IPS DF 4.7 (cell line): Measurements from ENCODE around the gene TBC1D22A.

ENCODE experiments used
- DNase-seq: peaks from one replicate; pipeline ENCODE4 v3.0.0-alpha.2; 2013; ENCODE audit warnings: low spot score; ENCODE audit errors: extremely low read depth

TBC1D22A gene

DNA sequence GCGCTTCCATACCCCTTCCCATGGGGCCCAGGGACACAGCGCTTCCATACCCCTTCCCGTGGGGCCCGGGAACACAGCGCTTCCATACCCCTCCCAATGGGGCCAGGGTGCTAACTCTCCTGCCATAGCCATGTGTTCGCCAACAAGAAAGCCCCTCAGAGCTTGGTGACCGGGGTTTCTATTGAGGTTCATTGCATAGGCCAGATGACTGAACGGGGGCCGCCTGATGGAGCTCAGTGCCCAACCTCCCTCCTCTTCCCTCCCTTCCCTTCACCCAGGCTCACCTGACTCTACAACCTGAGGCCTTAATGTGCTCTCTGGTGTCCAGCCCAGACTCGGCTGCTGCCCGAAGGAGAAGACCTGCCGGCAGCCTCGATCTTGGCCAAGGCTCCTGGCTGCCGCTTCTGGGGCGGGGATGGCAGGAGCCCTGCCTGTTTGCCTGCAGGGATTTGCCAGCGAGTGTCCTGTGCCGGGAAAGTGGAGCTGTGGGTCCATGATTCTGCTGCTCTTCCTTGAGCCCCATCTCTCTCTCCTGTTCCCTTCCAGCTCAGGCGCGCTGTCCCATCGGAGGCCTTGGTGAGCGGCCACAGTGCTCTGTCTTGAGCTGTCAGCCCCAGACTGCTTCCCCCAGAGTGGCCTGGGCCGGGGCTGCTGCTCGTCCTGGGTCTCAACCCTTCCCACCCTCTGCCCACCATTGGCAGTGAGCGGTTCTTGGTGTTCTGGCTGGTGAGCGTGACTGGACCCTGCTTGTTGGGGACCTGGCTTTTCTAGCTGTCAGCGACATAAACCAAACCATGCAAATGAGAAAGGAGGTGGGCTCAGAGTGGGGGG is 267.0 kb downstream of the TBC1D22A start:
- no peak for DNase-seq

DNA sequence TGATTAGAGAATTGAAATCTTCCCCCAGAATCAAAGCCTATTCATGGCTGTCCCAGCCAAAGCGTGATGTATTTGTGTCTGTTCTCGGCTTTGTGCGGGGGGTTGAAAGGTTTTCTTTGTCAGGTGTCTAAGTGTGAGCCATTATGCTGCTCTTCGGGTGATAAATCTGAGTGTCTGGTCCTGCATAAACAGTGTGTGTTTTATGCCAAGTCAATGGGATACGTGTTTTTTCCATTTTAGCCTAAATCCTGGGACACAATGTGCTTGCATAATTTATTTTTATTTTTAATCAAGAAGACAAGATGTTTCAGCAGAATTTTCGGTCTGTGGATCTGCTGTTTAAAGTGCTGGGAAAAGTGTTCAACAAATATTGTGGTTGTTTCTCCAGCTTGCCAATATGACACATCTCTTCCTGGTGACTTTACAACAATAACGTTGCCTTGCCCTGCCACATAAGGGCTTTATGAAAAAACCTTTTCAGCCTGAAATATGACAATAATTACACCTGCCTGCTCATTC is 267.8 kb downstream of the TBC1D22A start:
- DNase-seq, result no peak

DNA sequence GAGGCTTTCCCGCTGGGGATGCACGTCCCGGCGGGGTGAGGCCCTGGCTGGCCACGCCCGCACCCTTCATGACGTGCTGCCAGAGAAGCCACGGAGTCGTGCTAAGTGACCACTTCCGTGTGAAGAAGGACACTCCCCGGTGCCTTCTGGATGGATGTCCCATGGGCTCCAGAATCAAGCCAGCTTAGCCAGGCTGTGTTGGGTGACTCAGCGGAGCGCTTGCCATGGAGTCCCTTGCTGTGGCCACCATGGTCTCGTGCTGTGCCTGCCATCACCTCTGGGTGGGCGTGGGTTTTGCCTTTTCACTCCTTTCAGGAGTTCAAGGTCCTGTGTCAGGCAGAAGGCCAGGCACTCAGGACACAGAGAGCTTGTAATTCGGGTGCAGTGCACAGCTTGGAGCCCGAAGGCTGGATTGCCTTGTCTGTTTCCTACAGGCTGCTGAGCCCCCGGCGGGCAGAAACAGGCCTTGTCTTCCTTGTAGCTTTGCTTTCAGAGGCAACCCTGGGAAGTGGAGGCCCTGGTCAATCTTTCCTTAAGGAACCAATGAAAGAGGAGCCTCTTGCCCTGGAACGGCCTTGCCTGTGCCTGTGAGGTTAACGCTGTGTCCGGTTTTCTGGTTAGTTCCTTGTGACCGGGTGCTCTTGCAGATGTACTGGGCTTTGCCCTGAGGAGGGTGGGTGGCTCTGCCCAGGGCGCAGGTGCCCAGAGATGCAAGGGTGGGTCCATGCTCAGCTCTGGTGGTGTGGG is 268.6 kb downstream of the TBC1D22A start:
- no peak for DNase-seq

- no peak for DNase-seq
Measured at GRCh38 chr22:47031628-47031915, 269.1 kb downstream of the TBC1D22A start.

GRCh38 chr22:47032091-47032943 is 269.9 kb downstream of the TBC1D22A start:
- DNase-seq, result no peak

DNA sequence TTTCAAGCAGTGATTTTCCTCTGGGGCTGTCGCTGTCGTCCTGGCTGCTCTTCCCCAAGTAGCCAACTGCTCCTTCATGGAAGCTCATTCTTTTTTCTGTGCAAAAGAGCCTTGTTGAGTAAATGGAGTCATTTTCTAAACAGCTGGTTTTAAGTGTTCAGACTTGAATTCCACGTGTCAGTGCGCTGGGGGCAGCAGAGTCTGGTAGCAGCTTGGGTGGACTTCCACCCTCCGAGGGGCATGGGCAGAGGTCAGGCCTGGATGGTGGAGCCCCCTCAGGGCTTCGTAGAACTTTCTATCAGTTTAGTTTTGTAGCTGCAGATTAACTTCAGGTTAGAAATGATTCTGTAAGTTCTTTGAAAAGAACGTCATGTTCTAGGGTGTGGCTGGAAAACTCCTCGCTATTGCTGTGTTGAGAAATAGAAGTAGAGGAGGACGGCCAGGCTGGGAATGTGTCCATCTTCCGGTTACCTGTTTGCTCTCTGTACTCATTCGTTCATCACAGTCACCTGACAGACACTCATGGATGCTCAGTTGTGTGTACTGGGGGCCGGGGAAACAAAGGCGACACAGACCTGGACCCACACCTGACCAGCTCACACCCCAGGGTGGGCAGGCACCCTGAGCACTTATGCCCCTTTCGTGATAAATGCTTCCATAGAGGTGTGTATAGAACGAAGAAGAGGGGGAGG is 270.7 kb downstream of the TBC1D22A start:
- no peak for DNase-seq

DNA sequence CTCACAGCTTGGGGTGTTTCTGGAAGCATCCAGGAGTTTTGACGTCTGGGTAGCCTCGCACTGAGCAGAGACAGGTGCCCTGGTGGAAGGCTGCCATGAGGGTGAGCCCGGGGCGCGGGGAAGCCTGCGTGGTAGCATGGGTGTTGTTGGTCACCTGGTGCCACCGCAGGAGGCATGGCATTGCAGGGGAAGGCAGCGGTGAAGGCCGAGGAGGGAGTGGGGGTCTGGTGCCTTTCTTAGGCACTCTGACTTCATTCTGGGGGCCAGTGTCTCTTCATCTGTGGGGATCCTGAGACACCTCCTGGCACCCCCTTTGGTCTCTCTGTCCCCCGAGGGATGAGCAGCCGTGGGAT is 271.2 kb downstream of the TBC1D22A start:
- DNase-seq, result no peak

GRCh38 chr22:47034076-47034808 is 271.8 kb downstream of the TBC1D22A start:
- no peak for DNase-seq

DNA sequence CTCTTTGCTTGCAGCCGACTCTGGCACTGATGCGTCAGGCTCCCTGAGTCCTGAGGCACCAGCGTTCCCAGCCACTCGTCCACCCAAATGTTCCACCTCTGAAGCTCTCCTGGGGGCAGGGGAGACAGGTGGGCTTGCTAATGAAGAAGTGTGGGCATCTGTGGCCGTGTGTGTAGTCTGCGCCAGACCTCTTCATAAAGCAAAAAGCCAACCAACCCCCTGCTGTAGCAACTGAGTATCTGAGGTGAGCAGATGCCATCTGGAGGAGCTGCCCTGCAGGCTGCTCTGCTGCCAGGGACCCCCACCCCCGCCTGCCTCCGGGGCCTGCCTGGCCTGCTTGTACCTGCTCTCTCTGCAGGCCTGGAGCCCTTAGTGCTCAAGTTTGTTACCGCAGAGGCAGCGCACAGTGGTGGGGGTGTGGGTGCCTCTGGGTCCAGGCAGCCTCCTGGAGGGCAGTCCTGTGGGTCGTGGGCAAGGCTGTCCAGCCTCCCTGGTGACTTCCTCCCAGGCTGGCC is 272.5 kb downstream of the TBC1D22A start:
- DNase-seq, result no peak

- DNase-seq, result no peak
Measured at GRCh38 chr22:47035425-47035881, 273.0 kb downstream of the TBC1D22A start.

- no peak for DNase-seq
Measured at GRCh38 chr22:47036352-47036751, 273.9 kb downstream of the TBC1D22A start.

- DNase-seq, result no peak
Measured at GRCh38 chr22:47036936-47037485, 274.6 kb downstream of the TBC1D22A start.

- no peak for DNase-seq
Measured at GRCh38 chr22:47038206-47038835, 275.9 kb downstream of the TBC1D22A start.

GRCh38 chr22:47039356-47039755 is 276.9 kb downstream of the TBC1D22A start:
- DNase-seq, result no peak

DNA sequence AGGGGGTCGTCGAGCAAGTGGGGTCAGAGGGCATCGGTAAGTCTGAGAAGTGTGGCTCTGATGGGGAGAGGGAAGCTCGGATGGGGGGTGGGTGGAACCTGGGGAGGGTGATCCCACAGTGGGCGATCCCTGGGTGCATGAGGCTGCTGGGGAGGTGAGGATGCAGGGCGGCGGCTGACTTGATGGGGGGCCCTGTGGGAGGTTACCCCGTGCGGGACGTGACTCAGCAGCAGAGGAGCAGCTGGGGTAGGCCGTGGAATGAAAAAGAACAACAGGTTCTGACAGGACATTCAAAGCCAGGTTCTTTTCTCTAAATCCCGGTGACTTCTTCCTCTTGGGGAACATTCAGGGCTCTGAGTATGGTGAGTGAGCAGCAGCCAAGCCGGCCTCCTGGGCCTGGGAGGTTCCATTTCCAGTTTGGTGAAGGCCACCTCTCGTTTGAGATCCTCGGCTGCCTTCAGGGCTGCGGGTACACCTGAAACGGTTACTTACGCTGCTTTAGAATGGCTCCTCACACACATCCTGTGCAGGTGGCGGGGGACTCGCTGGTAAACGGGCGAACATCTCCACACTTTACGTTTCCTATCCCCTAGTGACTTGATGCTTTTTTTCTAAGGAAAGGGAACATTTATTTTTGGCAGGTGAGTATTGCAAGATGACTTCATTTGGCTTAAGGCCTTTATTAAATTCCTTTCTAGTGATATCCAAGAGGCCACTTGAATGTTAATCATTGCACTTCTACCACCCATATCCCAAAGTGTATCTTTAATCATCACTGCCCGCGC is 278.2 kb downstream of the TBC1D22A start:
- no peak for DNase-seq

DNA sequence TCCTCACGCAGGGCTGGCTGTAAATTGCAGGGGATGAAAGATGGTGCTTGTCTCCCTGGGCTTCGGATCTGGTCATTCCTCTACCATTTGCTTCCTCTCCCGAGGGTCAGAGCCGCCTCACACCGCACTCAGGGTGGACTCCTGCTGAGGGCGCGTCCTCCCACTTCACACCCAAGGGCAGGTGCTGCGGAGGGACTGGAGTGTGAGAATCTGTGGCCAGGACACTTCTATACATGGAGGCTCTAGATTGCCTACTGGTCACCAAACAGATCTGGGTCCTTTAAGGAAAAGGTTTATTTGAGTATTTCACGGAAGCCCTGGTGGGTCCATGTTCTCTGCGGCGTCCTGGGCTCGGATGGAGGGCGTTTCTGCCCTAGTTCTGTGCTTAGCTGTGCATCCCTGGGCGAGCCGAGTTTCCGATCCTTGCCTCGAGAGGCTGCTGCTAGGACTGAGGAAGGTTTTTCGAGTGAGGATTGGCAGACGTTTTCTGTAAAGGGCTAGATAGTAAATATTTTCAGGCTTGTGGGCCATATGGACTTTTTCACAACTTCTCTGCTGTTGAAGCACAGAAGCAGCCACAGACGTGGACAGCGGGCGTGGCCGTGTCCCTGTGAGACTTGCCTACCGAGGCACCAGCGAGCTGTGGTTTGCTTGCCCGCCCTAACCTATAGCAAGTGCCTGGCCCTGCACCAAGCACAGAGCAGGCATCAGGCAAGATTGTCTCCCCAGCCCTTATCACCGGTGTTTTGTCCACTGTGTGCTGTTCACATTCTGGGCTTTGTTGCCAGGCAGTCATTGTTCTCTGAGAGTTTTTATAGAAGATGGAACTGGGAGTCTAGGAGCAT is 279.0 kb downstream of the TBC1D22A start:
- no peak for DNase-seq

DNA sequence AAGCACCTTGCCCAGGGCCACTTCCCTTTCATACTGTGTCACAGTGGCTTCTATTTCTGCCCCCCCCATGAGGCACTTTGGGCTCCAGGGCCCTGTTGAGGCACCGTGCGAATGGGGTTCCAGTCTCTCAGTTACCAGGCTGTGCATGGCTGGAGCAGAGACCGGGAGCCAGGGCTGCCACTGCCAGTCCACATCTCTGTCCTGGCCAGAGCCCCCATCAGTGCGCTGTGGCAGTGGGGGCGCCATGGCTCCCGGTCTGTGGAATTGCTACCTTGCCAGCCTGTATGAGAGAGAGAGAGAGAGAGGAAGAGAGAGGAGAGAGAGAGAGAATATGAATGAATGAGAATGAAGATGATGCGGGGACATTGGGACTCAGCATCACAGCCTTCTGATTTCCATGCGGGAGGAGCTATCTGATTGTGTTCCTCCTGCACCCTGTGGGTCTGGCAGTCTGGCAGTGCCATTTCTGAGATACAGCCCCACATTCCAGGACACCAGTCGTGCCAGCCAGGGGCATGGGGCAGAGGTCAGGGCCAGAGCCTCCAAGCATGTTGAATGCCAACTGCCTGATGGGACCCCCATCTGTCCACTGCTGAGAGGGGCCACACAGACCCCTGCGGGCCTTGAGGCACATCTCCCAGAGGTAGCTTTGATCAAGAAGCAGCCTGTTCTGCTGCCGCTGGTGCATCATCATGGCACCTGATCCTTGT is 279.8 kb downstream of the TBC1D22A start:
- DNase-seq, result no peak
